SH-SY5Y (cell line): ENCODE measurements around the gene MACROD2.

Experiments used
- GATA2 ChIP-seq: IDR thresholded peaks from 2 replicates; pipeline ENCODE4 v1.6.1; 2011; ENCODE audit warnings: mild to moderate bottlenecking, low read depth, low read length
- GATA3 ChIP-seq: IDR thresholded peaks from 2 replicates; pipeline ENCODE4 v1.6.1; 2011; ENCODE audit warnings: low read depth, mild to moderate bottlenecking, low read length, moderate library complexity

- TF ChIP-seq GATA3 (no peak), GATA2 (no peak)
Observed at GRCh38 chr20:15164726-15165125, 1169.4 kb downstream of the MACROD2 start.
